HepG2 (cell line): ENCODE measurements around the gene BRAF. TPM values are rescaled to one million over a fixed set of nuclear protein-coding genes. Genes with fewer than 3 reads are reported as not detected.

Source experiments
- AKAP8 ChIP-seq: sonication (generic); formaldehyde crosslinking; IDR thresholded peaks from 2 replicates; pipeline ENCODE4 v1.5.1; 2020; ENCODE audit warnings: mild to moderate bottlenecking, missing genetic modification reagents
- ARNT2 ChIP-seq: sonication (generic); formaldehyde crosslinking; IDR thresholded peaks from 2 replicates; pipeline ENCODE4 v1.8.0; 2022; ENCODE audit warnings: mild to moderate bottlenecking, low read depth, missing genetic modification reagents, moderate library complexity
- ATF5 ChIP-seq: sonication (generic); formaldehyde crosslinking; IDR thresholded peaks from 2 replicates; pipeline ENCODE4 v1.4.0; 2020; ENCODE audit warnings: mild to moderate bottlenecking, low read depth, missing genetic modification reagents
- GZF1 ChIP-seq: sonication (generic); formaldehyde crosslinking; IDR thresholded peaks from 2 replicates; pipeline ENCODE4 v1.5.1; 2020; ENCODE audit warnings: mild to moderate bottlenecking, missing genetic modification reagents
- KLF15 ChIP-seq: sonication (generic); formaldehyde crosslinking; IDR thresholded peaks from 2 replicates; pipeline ENCODE4 v1.8.1; 2023; ENCODE audit warnings: borderline replicate concordance, mild to moderate bottlenecking, inconsistent platforms, missing genetic modification reagents, mixed read lengths
- MAZ ChIP-seq, 2 experiments: sonication (generic) in 1 of 2; formaldehyde crosslinking in 1 of 2; IDR thresholded peaks; 2 replicates each; pipeline versions ENCODE4 v1.5.0 to v1.6.1; 2012 to 2020; ENCODE audit warnings: low read depth in 2 of 2, mild to moderate bottlenecking in 2 of 2, borderline replicate concordance in 1 of 2, improper control_type of control experiment in 1 of 2, low read length in 1 of 2, missing genetic modification reagents in 1 of 2, moderate library complexity in 1 of 2
- NFE2 ChIP-seq: sonication (generic); formaldehyde crosslinking; IDR thresholded peaks from 2 replicates; pipeline ENCODE4 v1.4.0; 2020; ENCODE audit warnings: missing genetic modification reagents
- PLSCR1 ChIP-seq: sonication (generic); formaldehyde crosslinking; IDR thresholded peaks from 2 replicates; pipeline ENCODE4 v1.5.0; 2020; ENCODE audit warnings: missing genetic modification reagents, mild to moderate bottlenecking, borderline replicate concordance
- TCF12 ChIP-seq, 2 experiments: fragments of 450-650 bp in 1 of 2; sonication (generic) in 1 of 2; formaldehyde crosslinking in 1 of 2; IDR thresholded peaks; 2 replicates each; pipeline versions ENCODE4 v1.6.1 to v1.8.0; 2017 to 2022; ENCODE audit warnings: antibody characterized with exemption in 1 of 2, mild to moderate bottlenecking in 1 of 2, missing genetic modification reagents in 1 of 2, moderate library complexity in 1 of 2
- THAP9 ChIP-seq: sonication (generic); formaldehyde crosslinking; IDR thresholded peaks from 2 replicates; pipeline ENCODE4; 2020; ENCODE audit warnings: missing genetic modification reagents, mild to moderate bottlenecking, borderline replicate concordance
- ZBTB49 ChIP-seq: sonication (generic); formaldehyde crosslinking; IDR thresholded peaks from 2 replicates; pipeline ENCODE4 v1.4.0; 2020; ENCODE audit warnings: missing genetic modification reagents, borderline replicate concordance
- ZNF12 ChIP-seq: sonication (generic); formaldehyde crosslinking; IDR thresholded peaks from 2 replicates; pipeline ENCODE4 v1.5.0; 2020; ENCODE audit warnings: missing genetic modification reagents
- ZNF136 ChIP-seq: sonication (generic); formaldehyde crosslinking; IDR thresholded peaks from 2 replicates; pipeline ENCODE4 v1.8.1; 2022; ENCODE audit warnings: low read depth, mild to moderate bottlenecking, moderate library complexity, missing genetic modification reagents
- ZNF607 ChIP-seq: sonication (generic); formaldehyde crosslinking; IDR thresholded peaks from 2 replicates; pipeline ENCODE4 v1.5.1; 2020; ENCODE audit warnings: missing genetic modification reagents, mild to moderate bottlenecking, borderline replicate concordance
- ZNF619 ChIP-seq: sonication (generic); formaldehyde crosslinking; IDR thresholded peaks from 2 replicates; pipeline ENCODE4 v1.4.0; 2020; ENCODE audit warnings: mild to moderate bottlenecking, missing genetic modification reagents
- ZNF75D ChIP-seq: sonication (generic); formaldehyde crosslinking; IDR thresholded peaks from 2 replicates; pipeline ENCODE4 v1.8.1; 2023; ENCODE audit warnings: missing genetic modification reagents, mild to moderate bottlenecking, borderline replicate concordance
- ZNF891 ChIP-seq: sonication (generic); formaldehyde crosslinking; IDR thresholded peaks from 2 replicates; pipeline ENCODE4 v1.5.0; 2020; ENCODE audit warnings: mild to moderate bottlenecking, missing genetic modification reagents
- ZUFSP ChIP-seq: sonication (generic); formaldehyde crosslinking; IDR thresholded peaks from 2 replicates; pipeline ENCODE4 v1.9.0; 2021; ENCODE audit warnings: missing genetic modification reagents, mild to moderate bottlenecking, borderline replicate concordance
- polyA plus RNA-seq, 8 experiments: library from polyadenylated mRNA; depleted of rRNA in 3 of 8; stranded (reverse) in 7 of 8; unstranded in 1 of 8; fragments of >200 nt; fragmentation: Illumina TruSeq in 4 of 8; extraction: Trizol in 4 of 8; gene quantifications; 2 replicates each; pipeline versions ENCODE4 v1.2.1 to v1.2.3, GENCODE V29; 2011 to 2016; ENCODE audit warnings: low read depth in 4 of 8, missing spikeins in 1 of 8, mixed read lengths in 1 of 8; ENCODE audit not compliant: insufficient read depth in 1 of 8
- total RNA-seq, 5 experiments: library from RNA; depleted of rRNA; stranded (reverse); fragments of >200 nt; fragmentation: Illumina TruSeq; extraction: Trizol; gene quantifications; 2 replicates each; pipeline ENCODE4 v1.2.3, GENCODE V29; 2016; ENCODE audit warnings: low read depth in 1 of 5

The BRAF gene
- total and polyA plus RNA-seq, 2 of the 13 experiments (the other 11 are each of a cell fraction or from before 2014, with no cell fraction given) = 12.5 to 13.4 TPM

GRCh38 chr7:140696680-140697446 is 227.9 kb downstream of the BRAF start, which contains the start of gene NDUFB2 (continued):
- peak; percentile 86 for TF ChIP-seq ARNT2 (CRISPR knock-in tag)
- TF ChIP-seq ZNF136 = no peak; the same call in 1 of the 2 replicates
- TF ChIP-seq ATF5 (CRISPR knock-in tag) = peak; percentile 50; the same call in 1 of the 2 replicates
- TF ChIP-seq NFE2 (CRISPR knock-in tag) = no peak
- no peak for TF ChIP-seq ZNF75D (CRISPR knock-in tag)
- TF ChIP-seq ZBTB49 (CRISPR knock-in tag) = no peak; the same call in 1 of the 2 replicates
- TF ChIP-seq GZF1 (CRISPR knock-in tag) = no peak
- TF ChIP-seq ZNF607 = peak; percentile 79; the same call in 1 of the 2 replicates
- TF ChIP-seq THAP9 = peak; percentile 68; the same call in 1 of the 2 replicates
- no peak; the same call in none of the 2 replicates for TF ChIP-seq ZNF891
- TF ChIP-seq PLSCR1 = no peak
- TF ChIP-seq AKAP8 (CRISPR knock-in tag) = no peak
- no peak; the same call in 1 of the 2 replicates for TF ChIP-seq ZNF619
- TF ChIP-seq KLF15 (CRISPR knock-in tag) = peak; percentile 30; the same call in 1 of the 2 replicates
- no peak for TF ChIP-seq TCF12 (IDR thresholded peaks at IDR 0.05)
- TF ChIP-seq TCF12 (CRISPR knock-in tag; IDR thresholded peaks at IDR 0.05) = no peak
- TF ChIP-seq MAZ (IDR thresholded peaks at IDR 0.05; ENCODE audit: borderline replicate concordance, low read depth, low read length) = peak; percentile 45; the same call in 1 of the 2 replicates
- TF ChIP-seq MAZ (CRISPR knock-in tag; IDR thresholded peaks at IDR 0.05; ENCODE audit: low read depth) = peak; percentile 73
- TF ChIP-seq ZUFSP (CRISPR knock-in tag) = no peak
- TF ChIP-seq ZNF12 (CRISPR knock-in tag) = 0 out of 2 replicates have a peak, but pooled peaks have one; percentile 18
